PC-9 (cell line): ENCODE measurements around the gene NPPB. TPM values are rescaled to one million over a fixed set of nuclear protein-coding genes. Genes with fewer than 3 reads are reported as not detected.

Source experiments
- BruUV-seq: library from RNA; stranded (reverse); fragments of 400-500 nt; replicated peaks from 2 replicates; lab custom pipeline; 2021; lab: Mats Ljungman, UMichigan
- CTCF ChIA-PET: fragments of 300-600 bp; sonication (Branson Sonifier 250); formaldehyde crosslinking; loops from one replicate; lab custom pipeline; 2022; ENCODE audit warnings: antibody characterized with exemption; lab: Charles Lee
- POLR2A ChIA-PET: fragments of 300-600 bp; sonication (Branson Sonifier 250); formaldehyde crosslinking; loops from one replicate; lab custom pipeline; 2022; ENCODE audit warnings: antibody characterized with exemption; ENCODE audit not compliant: unreplicated experiment; lab: Charles Lee
- DNase-seq, 2 experiments: peaks; one replicate each; pipeline versions ENCODE4 v3.0.0 to v3.0.0-alpha.2; 2015 to 2022; ENCODE audit warnings: mixed read lengths in 1 of 2
- H2AFZ ChIP-seq: fragments of 200-600 bp; sonication (generic); 2 replicates; pipeline ENCODE4 v1.8.1; 2017; ENCODE audit warnings: antibody characterized with exemption
- H3F3A ChIP-seq: fragments of 200-600 bp; sonication (generic); 2 replicates; pipeline ENCODE4 v1.8.1; 2017; ENCODE audit warnings: antibody characterized with exemption, mild to moderate bottlenecking, low read depth; ENCODE audit not compliant: insufficient read depth
- H3K27ac ChIP-seq: fragments of 200-600 bp; sonication (generic); 2 replicates; pipeline ENCODE4 v1.6.1; 2016; ENCODE audit warnings: mixed run types
- H3K27me3 ChIP-seq: fragments of 200-600 bp; sonication (generic); 2 replicates; pipeline ENCODE4 v1.6.1; 2016; ENCODE audit warnings: low read depth, mixed run types; ENCODE audit not compliant: insufficient read depth
- H3K36me3 ChIP-seq: fragments of 200-600 bp; sonication (generic); 2 replicates; pipeline ENCODE4 v1.6.1; 2016; ENCODE audit warnings: low read depth, mixed run types
- H3K4me1 ChIP-seq: fragments of 200-600 bp; sonication (generic); replicated peaks from 2 replicates; pipeline ENCODE4 v1.6.1; 2016; ENCODE audit warnings: mixed run types; ENCODE audit not compliant: insufficient read depth
- H3K4me2 ChIP-seq: fragments of 200-600 bp; sonication (generic); 2 replicates; pipeline ENCODE4 v1.6.1; 2017; ENCODE audit warnings: mixed run types
- H3K4me3 ChIP-seq: fragments of 200-600 bp; sonication (generic); 2 replicates; pipeline ENCODE4 v1.6.1; 2016; ENCODE audit warnings: mixed run types
- H3K79me2 ChIP-seq: fragments of 200-600 bp; sonication (generic); 2 replicates; pipeline ENCODE4 v1.6.1; 2017; ENCODE audit warnings: low read depth, mixed run types
- H3K9me2 ChIP-seq: fragments of 200-600 bp; sonication (generic); 2 replicates; pipeline ENCODE4 v1.8.1; 2017; ENCODE audit warnings: mild to moderate bottlenecking; ENCODE audit not compliant: insufficient read depth
- H3K9me3 ChIP-seq: fragments of 200-600 bp; sonication (generic); 2 replicates; pipeline ENCODE4 v1.8.1; 2016; ENCODE audit warnings: low read depth; ENCODE audit not compliant: insufficient read depth
- H4K20me1 ChIP-seq: fragments of 200-600 bp; sonication (generic); 2 replicates; pipeline ENCODE4 v1.8.1; 2017; ENCODE audit not compliant: insufficient read depth
- CTCF ChIP-seq: fragments of 200-600 bp; sonication (generic); conservative IDR thresholded peaks from 2 replicates; pipeline ENCODE4 v1.6.1; 2017; ENCODE audit warnings: mixed run types, antibody characterized with exemption, mild to moderate bottlenecking, moderate library complexity
- EZH2 ChIP-seq: fragments of 200-600 bp; sonication (generic); IDR thresholded peaks from 2 replicates; pipeline ENCODE4 v1.8.0; 2017; ENCODE audit warnings: antibody characterized with exemption, low read depth
- intact Hi-C: fragments of 100-400 bp; cut with micrococcal nuclease; formaldehyde crosslinking; loops from one replicate; pipeline ENCODE4 v1.10.0; 2022; ENCODE audit not compliant: unreplicated experiment
- total RNA-seq: library from RNA; stranded (reverse); gene quantifications from 2 replicates; pipeline ENCODE4 v1.2.3, GENCODE V29; 2021

NPPB gene
- total RNA-seq, 1 experiment from 2014 or later, result not detected

GRCh38 chr1:11875094-11875493 is 16.3 kb upstream of the NPPB start:
- DNase-seq, result no peak
- Histone ChIP-seq H3K9me2 (no peaks in the 10 kb centered on the region), H3F3A (no peaks in the 10 kb centered on the region), H3K9me3 (no peaks in the 10 kb centered on the region), H3K4me1 (no peaks in the 10 kb centered on the region), H3K4me3 (no peak overlapping the region), H2AFZ (no peak overlapping the region), H3K79me2 (no peaks in the 10 kb centered on the region), H3K27ac (no peak overlapping the region), H3K36me3 (no peaks in the 10 kb centered on the region), H3K4me2 (no peak overlapping the region), H4K20me1 (no peaks in the 10 kb centered on the region), H3K27me3 (peaks cover 41% of the 10 kb centered on the region; the same call in 1 of the 2 replicates)
- no TSS peak for BruUV-seq
- ChIA-PET CTCF (no interaction called here), POLR2A (no interaction called here)
- no peak for TF ChIP-seq EZH2
- TF ChIP-seq CTCF, result no peak
- intact Hi-C loops, result no loop called here

- no peak overlapping the region for H2AFZ ChIP-seq
- intact Hi-C loops, result no loop called here
- no peak overlapping the region for H3K27ac ChIP-seq
- no peak overlapping the region for H3K4me2 ChIP-seq
- H4K20me1 ChIP-seq, result no peaks in the 10 kb centered on the region
- no peaks in the 10 kb centered on the region for H3F3A ChIP-seq
- POLR2A ChIA-PET, result no interaction called here
- DNase-seq, result no peak
- H3K4me1 ChIP-seq, result no peaks in the 10 kb centered on the region
- H3K9me3 ChIP-seq, result no peaks in the 10 kb centered on the region
- CTCF ChIA-PET, result no interaction called here
- no peaks in the 10 kb centered on the region for H3K79me2 ChIP-seq
- no peaks in the 10 kb centered on the region for H3K9me2 ChIP-seq
- no TSS peak for BruUV-seq
- no peak overlapping the region for H3K4me3 ChIP-seq
- TF ChIP-seq EZH2, result no peak
- no peak for TF ChIP-seq CTCF
- no peaks in the 10 kb centered on the region for H3K36me3 ChIP-seq
- peaks cover 45% of the 10 kb centered on the region; the same call in 1 of the 2 replicates for H3K27me3 ChIP-seq
Measured at GRCh38 chr1:11874624-11875023, 15.9 kb upstream of the NPPB start.

- H2AFZ ChIP-seq, result no peak overlapping the region
- no peak overlapping the region for H3K4me2 ChIP-seq
- H3K79me2 ChIP-seq, result no peaks in the 10 kb centered on the region
- H3K27ac ChIP-seq, result no peak overlapping the region
- no peaks in the 10 kb centered on the region for H3K4me1 ChIP-seq
- H3K27me3 ChIP-seq, result peaks cover 50% of the 10 kb centered on the region
- intact Hi-C loops, result no loop called here
- no peaks in the 10 kb centered on the region for H3K36me3 ChIP-seq
- DNase-seq, result no peak
- ChIA-PET POLR2A (no interaction called here), CTCF (no interaction called here)
- no peaks in the 10 kb centered on the region for H3K9me3 ChIP-seq
- H3K9me2 ChIP-seq, result no peaks in the 10 kb centered on the region
- H3F3A ChIP-seq, result no peaks in the 10 kb centered on the region
- TF ChIP-seq EZH2 (no peak), CTCF (no peak)
- BruUV-seq, result no TSS peak
- no peaks in the 10 kb centered on the region for H4K20me1 ChIP-seq
- H3K4me3 ChIP-seq, result no peak overlapping the region
Measured at GRCh38 chr1:11874258-11874562, 15.5 kb upstream of the NPPB start.
